Esophagus muscularis mucosa (tissue), 4 donors: Measurements from ENCODE around the gene GDF7.

Experiments used
- EP300 ChIP-seq: sonication (generic); formaldehyde crosslinking; IDR thresholded peaks from one replicate; pipeline ENCODE4 v1.6.1; 2017; ENCODE audit warnings: antibody characterized with exemption
- POLR2A ChIP-seq: fragments of 450-650 bp; IDR thresholded peaks from one replicate; pipeline ENCODE4 v1.6.1; 2017; ENCODE audit warnings: antibody characterized with exemption, moderate library complexity, mild to moderate bottlenecking, low read depth
- TF ChIP-seq, protein P1 (sequence below), 3 experiments: fragments of 200-600 bp in 2 of 3; fragments of 450-650 bp in 1 of 3; sonication (generic) in 2 of 3; IDR thresholded peaks; one replicate each; pipeline ENCODE4 v1.5.1; 2017 to 2019; ENCODE audit warnings: antibody characterized with exemption in 3 of 3, mild to moderate bottlenecking in 2 of 3, moderate library complexity in 1 of 3

DNA sequence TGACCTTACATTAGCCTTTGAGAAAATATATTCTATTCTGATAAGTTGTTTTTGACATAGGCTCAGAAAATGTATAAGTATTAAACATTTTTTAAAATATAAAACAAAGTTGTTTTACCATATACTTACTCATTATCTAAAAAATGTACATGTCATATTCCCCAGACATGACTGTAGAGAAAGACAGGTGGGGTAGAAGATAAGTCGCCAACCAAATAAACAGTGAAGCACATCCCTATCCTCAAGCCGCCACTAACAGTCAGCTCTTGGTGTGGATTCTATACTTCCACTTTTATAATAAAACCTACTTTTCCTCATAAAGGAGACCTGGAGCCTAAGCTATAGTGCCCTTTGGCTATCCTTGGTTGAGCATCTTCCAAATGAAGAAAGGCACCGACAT, 26.4 kb downstream of the GDF7 start:
- TF ChIP-seq, protein P1, sequence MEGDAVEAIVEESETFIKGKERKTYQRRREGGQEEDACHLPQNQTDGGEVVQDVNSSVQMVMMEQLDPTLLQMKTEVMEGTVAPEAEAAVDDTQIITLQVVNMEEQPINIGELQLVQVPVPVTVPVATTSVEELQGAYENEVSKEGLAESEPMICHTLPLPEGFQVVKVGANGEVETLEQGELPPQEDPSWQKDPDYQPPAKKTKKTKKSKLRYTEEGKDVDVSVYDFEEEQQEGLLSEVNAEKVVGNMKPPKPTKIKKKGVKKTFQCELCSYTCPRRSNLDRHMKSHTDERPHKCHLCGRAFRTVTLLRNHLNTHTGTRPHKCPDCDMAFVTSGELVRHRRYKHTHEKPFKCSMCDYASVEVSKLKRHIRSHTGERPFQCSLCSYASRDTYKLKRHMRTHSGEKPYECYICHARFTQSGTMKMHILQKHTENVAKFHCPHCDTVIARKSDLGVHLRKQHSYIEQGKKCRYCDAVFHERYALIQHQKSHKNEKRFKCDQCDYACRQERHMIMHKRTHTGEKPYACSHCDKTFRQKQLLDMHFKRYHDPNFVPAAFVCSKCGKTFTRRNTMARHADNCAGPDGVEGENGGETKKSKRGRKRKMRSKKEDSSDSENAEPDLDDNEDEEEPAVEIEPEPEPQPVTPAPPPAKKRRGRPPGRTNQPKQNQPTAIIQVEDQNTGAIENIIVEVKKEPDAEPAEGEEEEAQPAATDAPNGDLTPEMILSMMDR (IDR thresholded peaks at IDR 0.05) = no peak
- TF ChIP-seq POLR2A = no peak
- no peak for TF ChIP-seq EP300
